CD4-positive, CD25-positive, alpha-beta regulatory T cell (primary cell): ENCODE data around the gene ANAPC5. TPM values are rescaled to one million over a fixed set of nuclear protein-coding genes. Genes with fewer than 3 reads are reported as not detected.
A peak's percentile ranks its signal among the peaks of the same experiment; 100 is the strongest.

Experiments used
- ATAC-seq, 2 donors: fragments of 150-1000 bp; cut with Tn5 transposase; one replicate each; pipeline ENCODE4 v1.10.0; 2021; ENCODE audit warnings: low read depth in 2 of 2, moderate number of reproducible peaks in 2 of 2, moderate library complexity in 1 of 2
- DNase-seq, 3 donors: peaks; one replicate each; pipeline versions ENCODE4 v3.0.0 to v3.0.0-alpha.2; 2012 to 2022; ENCODE audit warnings: mixed read lengths in 1 of 3
- H3K27ac ChIP-seq: one replicate; pipeline ENCODE4 v1.7.0; 2013; ENCODE audit warnings: mild to moderate bottlenecking, low read length; ENCODE audit not compliant: insufficient read depth, poor library complexity, severe bottlenecking
- H3K27me3 ChIP-seq: one replicate; pipeline ENCODE4 v1.7.0; 2013; ENCODE audit warnings: low read length; ENCODE audit not compliant: control insufficient read depth, insufficient read depth
- H3K36me3 ChIP-seq: one replicate; pipeline ENCODE4 v1.7.0; 2013; ENCODE audit warnings: mild to moderate bottlenecking, low read length, moderate library complexity; ENCODE audit not compliant: control insufficient read depth, insufficient read depth
- H3K4me1 ChIP-seq: 2 replicates; pipeline ENCODE4 v1.7.0; 2013; ENCODE audit warnings: mild to moderate bottlenecking, low read length; ENCODE audit not compliant: insufficient read depth, control insufficient read depth, poor library complexity, severe bottlenecking
- H3K4me3 ChIP-seq: one replicate; pipeline ENCODE4 v1.7.0; 2013; ENCODE audit warnings: low read depth, mild to moderate bottlenecking, low read length, moderate library complexity
- H3K9me3 ChIP-seq, 2 experiments: 1 replicate in 1 of 2; 2 replicates in 1 of 2; pipeline ENCODE4 v1.7.0; 2013; ENCODE audit warnings: low read length in 2 of 2, mild to moderate bottlenecking in 1 of 2, moderate library complexity in 1 of 2; ENCODE audit not compliant: control insufficient read depth in 2 of 2
- H3K27ac Mint-ChIP-seq, 3 donors: one replicate each; pipeline ENCODE4 v1.8.0; 2020 to 2022; ENCODE audit warnings: mild to moderate bottlenecking in 3 of 3, mixed read lengths in 3 of 3, moderate library complexity in 2 of 3
- H3K27me3 Mint-ChIP-seq: one replicate; pipeline ENCODE4 v1.8.0; 2022; ENCODE audit warnings: mild to moderate bottlenecking, mixed read lengths
- H3K36me3 Mint-ChIP-seq: one replicate; pipeline ENCODE4 v1.8.0; 2020; ENCODE audit warnings: mixed read lengths
- H3K4me1 Mint-ChIP-seq, 4 donors: one replicate each; pipeline ENCODE4 v1.8.0; 2020 to 2022; ENCODE audit warnings: mixed read lengths in 4 of 4, mild to moderate bottlenecking in 1 of 4
- H3K4me3 Mint-ChIP-seq, 4 donors: one replicate each; pipeline ENCODE4 v1.8.0; 2020 to 2022; ENCODE audit warnings: mild to moderate bottlenecking in 4 of 4, mixed read lengths in 4 of 4, moderate library complexity in 3 of 4
- H3K9me3 Mint-ChIP-seq, 7 donors: one replicate each; pipeline ENCODE4 v1.8.0; 2020 to 2022; ENCODE audit warnings: mixed read lengths in 7 of 7, mild to moderate bottlenecking in 3 of 7, moderate library complexity in 2 of 7
- polyA plus RNA-seq, 4 donors: library from polyadenylated mRNA; unstranded; fragments of 300-500 nt; fragmentation: Illumina TruSeq; gene quantifications; one replicate each; pipeline ENCODE4 v1.2.3, GENCODE V29; 2021
- total RNA-seq: library from RNA; stranded (reverse); gene quantifications from one replicate; pipeline ENCODE4 v1.2.3, GENCODE V29; 2022

ANAPC5 gene
- total and polyA plus RNA-seq, 5 donors from 2014 or later, result 113 to 141 (median 138) TPM

GRCh38 chr12:121364683-121365121 is 12.5 kb upstream of the ANAPC5 start:
- H3K27ac ChIP-seq, result no peak overlapping the region
- H3K36me3 ChIP-seq, result no peaks in the 10 kb centered on the region
- Mint-ChIP-seq H3K27ac (no peak overlapping the region), H3K27me3 (peaks cover 35% of the 10 kb centered on the region), H3K9me3 (no peaks in the 10 kb centered on the region), H3K4me1 (no peaks in the 10 kb centered on the region), H3K4me3 (no peak overlapping the region), H3K36me3 (no peaks in the 10 kb centered on the region)
- no peak overlapping the region for H3K4me3 ChIP-seq
- H3K9me3 ChIP-seq, result no peaks in the 10 kb centered on the region
- H3K4me1 ChIP-seq, result no peaks in the 10 kb centered on the region
- no peak for DNase-seq
- no peak for ATAC-seq
- H3K27me3 ChIP-seq, result peaks cover 7% of the 10 kb centered on the region

GRCh38 chr12:121358073-121358472 is 5.9 kb upstream of the ANAPC5 start:
- Mint-ChIP-seq H3K9me3 (no peaks in the 10 kb centered on the region), H3K4me3 (no peak overlapping the region), H3K36me3 (no peaks in the 10 kb centered on the region), H3K27me3 (peaks cover 11% of the 10 kb centered on the region), H3K4me1 (peaks cover under 1 to 6% (median 2%) of the 10 kb centered on the region in 4 donors), H3K27ac (no peak overlapping the region)
- Histone ChIP-seq H3K9me3 (no peaks in the 10 kb centered on the region), H3K36me3 (no peaks in the 10 kb centered on the region), H3K4me3 (no peak overlapping the region), H3K27me3 (no peaks in the 10 kb centered on the region), H3K27ac (no peak overlapping the region), H3K4me1 (no peaks in the 10 kb centered on the region)
- DNase-seq, result no peak
- ATAC-seq, result no peak

GRCh38 chr12:121357331-121357730 is 5.1 kb upstream of the ANAPC5 start:
- H3K4me3 Mint-ChIP-seq, result no peak overlapping the region
- peaks cover 11% of the 10 kb centered on the region for H3K27me3 Mint-ChIP-seq
- Histone ChIP-seq H3K36me3 (no peaks in the 10 kb centered on the region), H3K4me3 (no peak overlapping the region), H3K27ac (no peak overlapping the region), H3K9me3 (no peaks in the 10 kb centered on the region), H3K27me3 (no peaks in the 10 kb centered on the region), H3K4me1 (no peaks in the 10 kb centered on the region)
- no peaks in the 10 kb centered on the region for H3K36me3 Mint-ChIP-seq
- no peak for DNase-seq
- no peaks in the 10 kb centered on the region for H3K9me3 Mint-ChIP-seq
- no peak overlapping the region for H3K27ac Mint-ChIP-seq
- ATAC-seq, result no peak
- H3K4me1 Mint-ChIP-seq, result peaks cover 4 to 13% (median 7%) of the 10 kb centered on the region in 4 donors

- H3K27ac Mint-ChIP-seq, result no peak overlapping the region
- H3K4me3 Mint-ChIP-seq, result no peak overlapping the region
- Histone ChIP-seq H3K9me3 (no peaks in the 10 kb centered on the region), H3K36me3 (no peaks in the 10 kb centered on the region), H3K27ac (no peak overlapping the region), H3K4me3 (no peak overlapping the region), H3K4me1 (peaks cover 2% of the 10 kb centered on the region), H3K27me3 (no peaks in the 10 kb centered on the region)
- ATAC-seq (no peak), DNase-seq (no peak)
- H3K27me3 Mint-ChIP-seq, result peaks cover 11% of the 10 kb centered on the region
- H3K36me3 Mint-ChIP-seq, result no peaks in the 10 kb centered on the region
- H3K4me1 Mint-ChIP-seq, result peaks cover 5 to 19% (median 13%) of the 10 kb centered on the region in 4 donors
- H3K9me3 Mint-ChIP-seq, result no peaks in the 10 kb centered on the region
Measured at GRCh38 chr12:121356657-121357056, 4.4 kb upstream of the ANAPC5 start.

GRCh38 chr12:121355818-121356217 is 3.6 kb upstream of the ANAPC5 start:
- no peak overlapping the region for H3K27ac ChIP-seq
- no peaks in the 10 kb centered on the region for H3K27me3 ChIP-seq
- H3K36me3 ChIP-seq, result no peaks in the 10 kb centered on the region
- H3K4me1 ChIP-seq, result peaks cover 10% of the 10 kb centered on the region
- peaks cover 6 to 23% (median 16%) of the 10 kb centered on the region in 4 donors for H3K4me1 Mint-ChIP-seq
- H3K36me3 Mint-ChIP-seq, result no peaks in the 10 kb centered on the region
- H3K9me3 Mint-ChIP-seq, result no peaks in the 10 kb centered on the region
- DNase-seq, result no peak
- ATAC-seq, result no peak
- no peak overlapping the region for H3K4me3 Mint-ChIP-seq
- H3K27me3 Mint-ChIP-seq, result peaks cover 11% of the 10 kb centered on the region
- H3K9me3 ChIP-seq, result no peaks in the 10 kb centered on the region
- H3K27ac Mint-ChIP-seq, result no peak overlapping the region
- no peak overlapping the region for H3K4me3 ChIP-seq

- ATAC-seq (no peak), DNase-seq (no peak)
- H3K9me3 ChIP-seq, result no peaks in the 10 kb centered on the region
- H3K27me3 ChIP-seq, result no peaks in the 10 kb centered on the region
- peaks cover 2% of the 10 kb centered on the region for H3K36me3 ChIP-seq
- peak overlapping the region; percentile 79 for H3K27ac ChIP-seq
- Mint-ChIP-seq H3K4me3 (peak overlapping the region; percentile 94 to 100 (median 97)), H3K9me3 (no peaks in the 10 kb centered on the region), H3K36me3 (peaks cover 9% of the 10 kb centered on the region), H3K4me1 (peaks cover 14 to 47% (median 32%) of the 10 kb centered on the region in 4 donors), H3K27ac (peak overlapping the region; percentile 96 to 98 (median 97)), H3K27me3 (peaks cover 6% of the 10 kb centered on the region)
- H3K4me1 ChIP-seq, result peaks cover 22% of the 10 kb centered on the region
- peak overlapping the region; percentile 96 for H3K4me3 ChIP-seq
Measured at GRCh38 chr12:121352682-121353018, 439 bp upstream of the ANAPC5 start.

- Mint-ChIP-seq H3K27ac (peak overlapping the region in 2 of 3 donors; percentile 32 to 46), H3K36me3 (peaks cover 47% of the 10 kb centered on the region)
Measured at GRCh38 chr12:121346747-121347146, 5.5 kb downstream of the ANAPC5 start.

DNA sequence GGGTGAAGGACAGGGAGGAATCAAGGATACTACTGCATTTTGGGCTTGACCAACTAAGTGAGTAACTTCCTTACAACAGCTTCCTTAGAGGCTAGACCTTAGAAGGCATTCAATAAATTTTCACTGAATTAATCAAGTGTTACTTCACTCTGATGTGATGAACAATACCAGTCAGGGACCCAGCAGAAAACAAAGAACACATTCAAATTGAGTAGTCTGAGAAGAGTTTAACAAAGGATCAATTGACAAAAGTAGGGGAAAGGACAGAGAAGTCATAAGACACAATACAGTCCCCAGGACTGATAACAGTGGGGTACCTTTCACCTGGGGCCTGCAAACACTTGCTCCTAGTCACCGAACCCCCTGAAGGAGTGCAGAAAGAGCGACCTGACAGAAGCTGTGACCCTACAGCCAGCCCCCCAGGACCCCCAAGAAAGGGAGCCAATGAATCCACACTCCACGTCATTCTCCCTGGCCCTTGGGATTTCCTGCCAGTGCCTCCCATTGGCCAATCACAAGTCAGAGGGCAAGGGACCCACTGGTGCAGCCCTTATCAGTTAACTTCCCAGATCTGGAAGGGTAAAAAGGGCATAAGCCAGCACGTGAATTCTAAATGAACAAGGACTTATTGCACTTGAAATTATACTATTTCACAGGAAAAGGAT is 6.9 kb downstream of the ANAPC5 start:
- Mint-ChIP-seq H3K4me3 (no peak overlapping the region), H3K36me3 (peaks cover 55% of the 10 kb centered on the region), H3K4me1 (peaks cover 17 to 46% (median 25%) of the 10 kb centered on the region in 4 donors), H3K27ac (peak overlapping the region in 2 of 3 donors; percentile 33 to 57), H3K27me3 (no peaks in the 10 kb centered on the region), H3K9me3 (no peaks in the 10 kb centered on the region)
- peaks cover 6% of the 10 kb centered on the region for H3K4me1 ChIP-seq
- no peaks in the 10 kb centered on the region for H3K27me3 ChIP-seq
- peaks cover 68% of the 10 kb centered on the region for H3K36me3 ChIP-seq
- DNase-seq (no peak), ATAC-seq (no peak)
- H3K4me3 ChIP-seq, result no peak overlapping the region
- no peak overlapping the region for H3K27ac ChIP-seq
- H3K9me3 ChIP-seq, result no peaks in the 10 kb centered on the region

More at GRCh38 chr12:121346747-121347146, 5.5 kb downstream of the ANAPC5 start:
- no peak for ATAC-seq
- Histone ChIP-seq H3K4me1 (peaks cover 21% of the 10 kb centered on the region), H3K27me3 (no peaks in the 10 kb centered on the region), H3K27ac (no peak overlapping the region), H3K9me3 (no peaks in the 10 kb centered on the region), H3K4me3 (no peak overlapping the region), H3K36me3 (peaks cover 53% of the 10 kb centered on the region)
- no peaks in the 10 kb centered on the region for H3K27me3 Mint-ChIP-seq
- DNase-seq, result no peak
- H3K4me1 Mint-ChIP-seq, result peaks cover 18 to 58% (median 32%) of the 10 kb centered on the region in 4 donors
- peak overlapping the region in 1 of 4 donors; percentile 17 for H3K4me3 Mint-ChIP-seq
- H3K9me3 Mint-ChIP-seq, result no peaks in the 10 kb centered on the region
